ENCODE measurements around the gene CLEC4A.

GRCh38 chr12:8145754-8146441 is 22.5 kb downstream of the CLEC4A start:
- TF ChIP-seq GABPA (IDR thresholded peaks at IDR 0.05; ENCODE audit: low read depth) (no peak), USF2 (IDR thresholded peaks at IDR 0.05; ENCODE audit: borderline replicate concordance, low read depth, low read length) (no peak), CEBPZ (IDR thresholded peaks at IDR 0.05; ENCODE audit: low read depth, low read length) (no peak)
